ENCODE results near the gene HIBCH.
A peak's percentile ranks its signal among the peaks of the same experiment; 100 is the strongest.
"Not testable (repeated sequence)": the region's sequence is repeated elsewhere in the genome, so short reads cannot be mapped to it uniquely, and the experiment has no call there.

Gene HIBCH

DNA sequence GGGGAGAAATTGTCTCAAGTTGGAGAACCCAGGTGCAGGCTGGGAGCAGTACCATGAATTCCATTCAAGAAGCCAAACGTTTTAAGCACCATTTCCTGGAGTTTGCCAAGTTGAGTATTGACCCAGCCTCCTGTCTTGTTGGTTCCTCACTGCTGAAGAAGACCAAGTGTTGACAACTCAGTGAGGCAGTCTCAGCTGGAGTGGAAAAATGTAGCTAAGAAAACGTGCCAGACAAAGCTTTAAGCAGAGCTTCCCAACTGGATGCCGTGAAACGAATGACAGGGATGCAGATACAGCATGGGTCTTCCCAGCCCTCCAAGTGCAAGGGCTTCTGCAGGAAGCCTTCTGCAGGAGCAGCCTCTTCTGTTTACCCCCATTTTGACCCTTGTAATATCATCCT is 23.0 kb upstream of the HIBCH start:
- DNase-seq (ENCODE audit: low read depth in 2 of 2) = no peak

DNA sequence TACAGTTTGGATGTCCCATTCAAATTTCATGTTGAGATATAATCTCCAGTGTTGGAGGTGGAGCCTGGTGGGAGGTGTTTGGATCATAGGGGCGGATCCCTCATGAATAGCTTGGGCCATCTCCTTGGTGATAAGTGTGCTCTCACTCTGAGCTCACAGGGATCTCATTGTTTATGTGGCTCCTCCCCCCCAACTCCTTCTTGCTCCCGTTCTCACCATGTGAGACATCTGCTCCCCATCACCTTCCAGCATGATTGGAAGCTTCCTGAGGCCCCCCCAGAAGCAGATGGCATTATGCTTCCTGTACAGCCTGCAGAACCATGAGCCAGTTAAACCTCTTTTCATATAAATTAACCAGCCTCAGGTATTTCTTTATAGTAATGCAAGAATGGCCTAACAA is 20.7 kb upstream of the HIBCH start:
- no peak for DNase-seq (ENCODE audit: low read depth in 2 of 2)

GRCh38 chr2:190339394-190339793 is 19.8 kb upstream of the HIBCH start:
- no peak for DNase-seq (ENCODE audit: low read depth in 2 of 2)

DNA sequence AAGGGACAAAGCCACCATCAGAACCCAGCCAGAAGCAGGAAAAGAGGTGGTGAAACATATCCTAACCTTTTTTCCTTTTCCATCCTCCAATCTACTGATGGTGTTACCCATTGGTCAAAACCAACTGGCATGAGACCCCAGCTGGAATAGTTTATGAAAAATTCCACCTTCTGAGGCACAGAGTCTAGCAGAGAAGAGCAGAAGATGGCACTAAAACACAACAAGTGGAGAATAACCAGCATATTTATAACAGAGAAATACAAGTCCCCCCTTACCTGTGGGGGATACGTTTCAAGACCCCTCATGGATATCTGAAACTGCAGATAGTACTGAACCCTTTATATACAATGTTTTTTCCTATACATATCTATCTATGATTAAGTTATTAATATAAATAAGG is 18.8 kb upstream of the HIBCH start:
- no peak for DNase-seq (ENCODE audit: low read depth in 2 of 2)

DNA sequence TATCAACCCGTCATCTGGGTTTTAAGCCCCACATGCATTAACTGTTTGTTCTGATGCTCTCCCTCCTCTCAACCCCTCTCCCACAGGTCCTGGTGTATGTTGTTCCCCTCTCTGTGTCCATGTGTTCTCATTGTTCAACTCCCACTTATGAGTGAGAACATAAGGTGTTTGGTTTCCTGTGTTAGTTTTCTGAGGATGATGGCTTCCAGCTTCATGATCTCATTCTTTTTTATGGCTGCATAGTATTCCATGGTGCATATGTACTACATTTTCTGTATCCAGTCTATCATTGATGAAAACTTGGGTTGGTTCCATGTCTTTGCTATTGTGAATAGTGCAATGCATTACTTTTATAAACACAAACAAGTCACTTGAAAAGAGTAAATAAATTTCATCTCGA is 16.8 kb upstream of the HIBCH start:
- no peak for DNase-seq (ENCODE audit: low read depth in 2 of 2)

GRCh38 chr2:190335584-190335983 is 16.0 kb upstream of the HIBCH start:
- DNase-seq (ENCODE audit: low read depth in 2 of 2) = not testable (repeated sequence)

GRCh38 chr2:190335225-190335559 is 15.6 kb upstream of the HIBCH start:
- DNase-seq (ENCODE audit: low read depth in 2 of 2) = no peak

DNA sequence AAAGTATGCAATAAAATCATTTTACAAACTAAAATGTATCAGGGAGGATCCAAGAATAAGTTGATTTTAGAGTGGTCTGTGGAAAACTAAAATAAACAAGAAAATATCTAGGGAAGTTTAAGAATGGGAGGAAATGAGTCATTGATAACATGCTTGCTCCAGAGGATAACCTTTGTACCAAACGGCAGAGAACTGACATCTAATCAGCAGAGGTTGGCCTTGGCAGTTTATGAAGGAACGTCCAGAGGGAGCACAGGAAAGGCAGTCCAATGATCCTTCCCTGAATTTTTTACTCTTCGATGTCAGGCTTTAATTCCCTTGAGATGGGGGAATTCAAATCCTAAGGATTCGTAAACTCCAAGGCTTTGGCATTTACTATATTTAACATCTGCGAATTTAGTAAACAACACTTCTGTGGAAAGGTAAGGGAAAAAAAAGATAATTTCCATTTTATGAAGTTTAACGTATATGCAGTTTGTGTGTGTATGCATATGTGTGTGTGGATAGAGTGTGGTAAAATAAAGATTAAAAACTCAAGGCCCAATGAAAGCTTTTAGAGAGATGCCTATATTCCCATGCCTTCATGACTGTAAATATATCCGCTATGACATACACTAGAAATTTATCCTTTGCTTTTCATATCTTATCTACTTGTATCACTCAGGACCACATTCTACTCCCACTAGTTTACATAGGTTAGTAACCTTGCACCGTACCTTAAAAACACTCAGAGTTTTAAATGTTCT is 15.0 kb upstream of the HIBCH start:
- no peak for DNase-seq (ENCODE audit: low read depth in 2 of 2)

GRCh38 chr2:190333928-190334327 is 14.3 kb upstream of the HIBCH start:
- DNase-seq (ENCODE audit: low read depth in 2 of 2) = no peak

DNA sequence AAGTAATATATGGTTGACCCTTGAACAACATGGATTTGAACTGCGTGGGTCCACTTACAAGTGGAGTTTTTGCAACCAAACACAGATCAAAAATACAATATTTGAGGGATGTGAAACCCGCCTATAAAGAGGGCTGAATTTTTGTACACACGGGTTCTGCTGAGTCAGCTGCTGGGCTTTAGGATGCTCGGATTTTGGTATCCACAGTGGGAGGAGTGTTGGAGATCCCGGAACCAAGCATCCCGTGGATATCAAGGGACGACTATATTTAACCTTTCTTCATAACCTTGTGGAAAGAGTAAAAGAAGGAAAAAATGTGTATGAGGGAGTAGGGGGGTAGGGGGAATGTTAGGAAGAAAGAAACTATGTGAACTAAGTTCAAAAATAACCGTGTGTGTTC is 13.8 kb upstream of the HIBCH start:
- DNase-seq (ENCODE audit: low read depth in 2 of 2) = no peak

GRCh38 chr2:190328573-190329147 is 9.0 kb upstream of the HIBCH start:
- DNase-seq (ENCODE audit: low read depth in 2 of 2) = no peak

GRCh38 chr2:190327867-190328572 is 8.4 kb upstream of the HIBCH start:
- no peak for DNase-seq (ENCODE audit: low read depth in 2 of 2)

GRCh38 chr2:190325588-190325987 is 6.0 kb upstream of the HIBCH start:
- DNase-seq (ENCODE audit: low read depth in 2 of 2) = no peak

- DNase-seq (ENCODE audit: low read depth in 2 of 2) = no peak
These were observed 3.8 kb upstream of the HIBCH start for GRCh38 chr2:190323406-190323805.

- peak in 1 of 2 donors; percentile 40 for DNase-seq (ENCODE audit: low read depth in 2 of 2)
These were observed 1.1 kb upstream of the HIBCH start for GRCh38 chr2:190320696-190321095.

DNA sequence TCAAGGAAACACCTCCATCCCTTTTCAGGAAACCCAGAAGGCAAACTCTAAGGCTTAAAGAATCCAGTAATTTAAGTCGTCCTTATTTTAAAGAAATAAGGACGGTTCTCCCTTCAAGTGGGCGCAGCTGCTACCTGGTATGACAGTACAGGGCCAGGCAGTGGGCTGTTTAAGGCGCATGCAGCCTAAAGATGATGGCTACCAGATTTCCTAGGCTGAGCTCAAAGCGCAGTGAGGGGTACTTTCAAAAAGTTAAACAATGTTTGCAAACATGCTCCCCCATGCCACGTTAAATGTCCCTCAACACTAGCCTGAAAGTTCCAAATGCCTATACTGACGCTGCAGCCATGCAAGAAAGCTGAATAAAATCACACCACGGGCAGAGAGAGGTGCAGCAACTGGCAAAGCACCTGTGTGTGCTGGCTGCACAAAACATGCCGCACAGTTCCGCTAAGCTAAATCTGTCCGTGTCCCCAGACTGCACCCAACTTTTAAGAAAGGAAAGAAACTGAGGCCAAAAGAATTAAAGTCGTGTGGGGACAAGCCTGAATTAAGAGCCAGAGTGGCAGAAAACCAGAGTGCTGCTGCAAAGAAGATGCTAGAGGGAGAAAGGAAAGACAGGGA is 583 bp downstream of the HIBCH start:
- no peak for DNase-seq (ENCODE audit: low read depth in 2 of 2)

GRCh38 chr2:190318514-190318913 is 1.1 kb downstream of the HIBCH start:
- no peak for DNase-seq (ENCODE audit: low read depth in 2 of 2)

DNA sequence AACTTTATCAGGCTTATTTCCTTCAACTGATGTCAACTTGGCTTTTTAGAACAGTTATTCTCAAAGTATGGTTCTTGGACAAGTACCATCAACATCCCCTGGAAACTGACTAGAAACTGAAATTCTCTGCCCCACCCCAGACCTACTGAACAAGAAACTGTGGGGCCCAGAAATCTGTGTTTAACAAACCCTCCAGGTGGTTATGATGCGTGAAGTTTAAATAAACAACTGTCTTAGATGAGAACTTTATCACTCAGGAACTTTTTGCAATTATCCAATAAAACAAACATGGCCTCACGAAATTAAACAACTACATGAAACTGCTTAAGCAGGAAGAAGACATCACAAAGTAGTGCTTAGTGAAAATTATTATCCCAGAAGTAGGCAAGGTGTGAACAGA is 4.4 kb downstream of the HIBCH start:
- no peak for DNase-seq (ENCODE audit: low read depth in 2 of 2)

GRCh38 chr2:190313880-190314279 is 5.7 kb downstream of the HIBCH start:
- DNase-seq (ENCODE audit: low read depth in 2 of 2) = no peak

GRCh38 chr2:190312635-190313025 is 7.0 kb downstream of the HIBCH start:
- not testable (repeated sequence) for DNase-seq (ENCODE audit: low read depth in 2 of 2)

- no peak for DNase-seq (ENCODE audit: low read depth in 2 of 2)
These were observed 7.6 kb downstream of the HIBCH start for GRCh38 chr2:190311893-190312634.

GRCh38 chr2:190308031-190308430 is 11.6 kb downstream of the HIBCH start:
- no peak for DNase-seq (ENCODE audit: low read depth in 2 of 2)
